ENCODE measurements around the gene PCDHGA1.
"Not testable (repeated sequence)": the region's sequence is repeated elsewhere in the genome, so short reads cannot be mapped to it uniquely, and the experiment has no call there.

PCDHGA1 gene

DNA sequence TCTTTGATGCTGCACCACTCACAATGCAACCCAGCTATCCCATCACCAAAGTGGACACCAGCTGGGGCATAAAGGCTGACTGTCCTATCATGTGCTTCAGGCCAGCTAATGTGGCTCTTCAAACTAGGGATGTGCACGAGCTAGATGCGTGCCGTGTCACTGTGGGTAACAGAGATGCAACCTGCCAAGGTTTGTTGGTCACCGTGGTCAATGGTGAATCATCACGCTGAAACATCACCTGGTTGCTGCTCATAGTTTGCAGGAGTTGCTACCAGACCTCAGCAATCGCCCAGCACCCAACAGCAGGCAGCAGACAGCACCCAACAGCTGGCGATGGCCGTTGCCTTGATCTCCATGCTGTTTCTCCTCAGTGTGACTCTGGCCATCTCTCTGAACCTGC is 2.1 kb upstream of the PCDHGA1 start:
- Histone ChIP-seq H3K36me3 (ENCODE audit: insufficient read depth, low read length) (no peaks in the 10 kb centered on the region), H3K27ac (ENCODE audit: low read depth, low read length) (no peak overlapping the region), H3K27me3 (ENCODE audit: control insufficient read depth in 1 of 2, insufficient read depth in 2 of 2, low read length in 2 of 2) (no peaks in the 10 kb centered on the region), H3K4me1 (ENCODE audit: insufficient read depth, low read length) (no peaks in the 10 kb centered on the region), H3K9ac (ENCODE audit: low read length) (no peak overlapping the region), H3K4me3 (ENCODE audit: low read depth in 1 of 2, low read length in 2 of 2) (peak overlapping the region in 1 of 2 donors; percentile 28), H3K9me3 (ENCODE audit: low read length) (peaks cover 39% of the 10 kb centered on the region)

DNA sequence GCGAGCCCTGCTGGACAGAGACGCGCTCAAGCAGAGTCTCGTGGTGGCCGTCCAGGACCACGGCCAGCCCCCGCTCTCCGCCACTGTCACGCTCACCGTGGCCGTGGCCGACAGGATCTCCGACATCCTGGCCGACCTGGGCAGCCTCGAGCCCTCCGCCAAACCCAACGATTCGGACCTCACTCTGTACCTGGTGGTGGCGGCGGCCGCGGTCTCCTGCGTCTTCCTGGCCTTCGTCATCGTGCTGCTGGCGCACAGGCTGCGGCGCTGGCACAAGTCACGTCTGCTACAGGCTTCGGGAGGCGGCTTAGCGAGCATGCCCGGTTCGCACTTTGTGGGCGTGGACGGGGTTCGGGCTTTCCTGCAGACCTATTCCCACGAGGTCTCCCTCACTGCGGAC is 2.3 kb downstream of the PCDHGA1 start:
- H3K9ac ChIP-seq (ENCODE audit: low read length); H3K4me3 ChIP-seq (ENCODE audit: low read depth in 1 of 2, low read length in 2 of 2); H3K27me3 ChIP-seq (ENCODE audit: control insufficient read depth in 1 of 2, insufficient read depth in 2 of 2, low read length in 2 of 2); H3K4me1 ChIP-seq (ENCODE audit: insufficient read depth, low read length); H3K36me3 ChIP-seq (ENCODE audit: insufficient read depth, low read length); H3K27ac ChIP-seq (ENCODE audit: low read depth, low read length): not testable (repeated sequence)
- peaks cover 42% of the 10 kb centered on the region for H3K9me3 ChIP-seq (ENCODE audit: low read length)

DNA sequence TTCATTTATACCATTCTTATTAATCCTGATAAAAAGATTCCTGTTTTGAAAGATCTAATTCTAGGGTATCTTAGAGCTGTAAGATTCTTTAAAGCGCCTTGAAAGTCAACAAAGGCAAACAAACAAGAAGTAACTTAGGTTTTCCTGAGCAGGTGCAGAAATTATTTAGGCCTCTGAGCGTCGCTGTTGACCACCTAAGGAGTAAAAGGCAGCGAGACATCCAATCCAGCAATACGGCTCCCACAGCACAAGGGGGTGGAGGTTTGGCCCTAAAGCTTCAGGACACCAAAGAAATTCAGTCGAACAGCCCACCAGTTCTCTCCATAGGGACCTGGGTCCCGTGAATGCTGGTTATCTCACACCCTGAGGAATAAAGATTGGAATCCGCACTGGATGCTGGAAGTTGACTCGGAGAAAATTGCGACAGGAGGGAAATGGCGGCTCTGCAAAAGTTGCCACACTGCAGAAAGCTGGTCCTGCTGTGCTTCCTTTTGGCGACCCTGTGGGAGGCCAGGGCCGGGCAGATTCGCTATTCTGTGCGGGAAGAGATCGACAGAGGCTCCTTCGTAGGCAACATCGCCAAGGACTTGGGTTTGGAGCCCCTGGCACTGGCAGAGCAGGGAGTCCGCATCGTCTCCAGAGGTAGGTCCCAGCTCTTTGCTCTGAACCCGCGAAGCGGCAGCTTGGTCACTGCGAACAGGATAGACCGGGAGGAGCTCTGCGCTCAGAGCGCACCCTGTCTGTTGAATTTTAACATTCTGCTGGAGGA is 8.4 kb downstream of the PCDHGA1 start, which contains the start of gene PCDHGA2:
TSS of gene PCDHGA2 (plus strand) at position 223 of the 769 bp plus-strand sequence.
- peaks cover 0 to 6% of the 10 kb centered on the region in 2 donors for H3K27me3 ChIP-seq (ENCODE audit: control insufficient read depth in 1 of 2, insufficient read depth in 2 of 2, low read length in 2 of 2)
- H3K36me3 ChIP-seq (ENCODE audit: insufficient read depth, low read length), result no peaks in the 10 kb centered on the region
- no peak within 1 kb of the TSS for H3K27ac ChIP-seq (ENCODE audit: low read depth, low read length)
- H3K9ac ChIP-seq (ENCODE audit: low read length), result no peak within 1 kb of the TSS
- peaks cover 59% of the 10 kb centered on the region for H3K9me3 ChIP-seq (ENCODE audit: low read length)
- H3K4me1 ChIP-seq (ENCODE audit: insufficient read depth, low read length), result no peaks in the 10 kb centered on the region
- H3K4me3 ChIP-seq (ENCODE audit: low read depth in 1 of 2, low read length in 2 of 2), result peak within 1 kb of the TSS; percentile 9 to 48

DNA sequence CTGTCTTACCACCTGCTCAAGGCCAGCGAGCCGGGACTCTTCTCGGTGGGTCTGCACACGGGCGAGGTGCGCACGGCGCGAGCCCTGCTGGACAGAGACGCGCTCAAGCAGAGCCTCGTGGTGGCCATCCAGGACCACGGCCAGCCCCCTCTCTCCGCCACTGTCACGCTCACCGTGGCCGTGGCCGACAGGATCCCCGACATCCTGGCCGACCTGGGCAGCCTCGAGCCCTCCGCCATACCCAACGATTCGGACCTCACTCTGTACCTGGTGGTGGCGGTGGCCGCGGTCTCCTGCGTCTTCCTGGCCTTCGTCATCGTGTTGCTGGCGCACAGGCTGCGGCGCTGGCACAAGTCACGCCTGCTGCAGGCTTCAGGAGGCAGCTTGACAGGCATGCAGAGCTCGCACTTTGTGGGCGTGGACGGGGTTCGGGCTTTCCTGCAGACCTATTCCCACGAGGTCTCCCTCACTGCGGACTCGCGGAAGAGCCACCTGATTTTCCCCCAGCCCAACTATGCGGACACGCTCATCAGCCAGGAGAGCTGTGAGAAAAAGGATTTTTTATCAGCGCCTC is 10.6 kb downstream of the PCDHGA1 start:
- not testable (repeated sequence) for H3K9ac ChIP-seq (ENCODE audit: low read length); H3K4me1 ChIP-seq (ENCODE audit: insufficient read depth, low read length); H3K36me3 ChIP-seq (ENCODE audit: insufficient read depth, low read length); H3K4me3 ChIP-seq (ENCODE audit: low read depth in 1 of 2, low read length in 2 of 2); H3K27ac ChIP-seq (ENCODE audit: low read depth, low read length); H3K27me3 ChIP-seq (ENCODE audit: control insufficient read depth in 1 of 2, insufficient read depth in 2 of 2, low read length in 2 of 2)
- peaks cover 73% of the 10 kb centered on the region for H3K9me3 ChIP-seq (ENCODE audit: low read length)

DNA sequence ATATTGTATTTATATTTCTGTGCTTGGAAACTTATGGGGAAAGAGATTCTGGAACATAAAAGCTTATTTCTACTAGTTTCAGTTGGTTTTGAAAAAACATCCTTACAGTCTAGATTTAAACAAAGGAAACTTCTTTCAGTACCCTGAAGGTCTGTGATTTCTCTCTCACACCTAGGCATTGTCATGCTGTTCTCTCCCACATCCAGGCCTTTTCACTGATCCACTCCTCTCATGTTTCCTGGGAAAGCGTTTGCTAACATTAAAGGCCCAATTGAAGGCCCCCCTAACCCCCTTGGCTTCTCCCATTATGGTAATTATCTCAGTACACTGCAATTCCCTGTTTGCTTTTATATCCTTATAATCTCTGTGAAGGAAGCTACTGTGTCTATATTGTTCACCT is 12.5 kb downstream of the PCDHGA1 start:
- Histone ChIP-seq H3K27me3 (ENCODE audit: control insufficient read depth in 1 of 2, insufficient read depth in 2 of 2, low read length in 2 of 2) (peaks cover 0 to 6% of the 10 kb centered on the region in 2 donors), H3K4me3 (ENCODE audit: low read depth in 1 of 2, low read length in 2 of 2) (no peak overlapping the region), H3K9me3 (ENCODE audit: low read length) (peaks cover 69% of the 10 kb centered on the region), H3K36me3 (ENCODE audit: insufficient read depth, low read length) (no peaks in the 10 kb centered on the region), H3K4me1 (ENCODE audit: insufficient read depth, low read length) (no peaks in the 10 kb centered on the region), H3K9ac (ENCODE audit: low read length) (no peak overlapping the region), H3K27ac (ENCODE audit: low read depth, low read length) (no peak overlapping the region)

DNA sequence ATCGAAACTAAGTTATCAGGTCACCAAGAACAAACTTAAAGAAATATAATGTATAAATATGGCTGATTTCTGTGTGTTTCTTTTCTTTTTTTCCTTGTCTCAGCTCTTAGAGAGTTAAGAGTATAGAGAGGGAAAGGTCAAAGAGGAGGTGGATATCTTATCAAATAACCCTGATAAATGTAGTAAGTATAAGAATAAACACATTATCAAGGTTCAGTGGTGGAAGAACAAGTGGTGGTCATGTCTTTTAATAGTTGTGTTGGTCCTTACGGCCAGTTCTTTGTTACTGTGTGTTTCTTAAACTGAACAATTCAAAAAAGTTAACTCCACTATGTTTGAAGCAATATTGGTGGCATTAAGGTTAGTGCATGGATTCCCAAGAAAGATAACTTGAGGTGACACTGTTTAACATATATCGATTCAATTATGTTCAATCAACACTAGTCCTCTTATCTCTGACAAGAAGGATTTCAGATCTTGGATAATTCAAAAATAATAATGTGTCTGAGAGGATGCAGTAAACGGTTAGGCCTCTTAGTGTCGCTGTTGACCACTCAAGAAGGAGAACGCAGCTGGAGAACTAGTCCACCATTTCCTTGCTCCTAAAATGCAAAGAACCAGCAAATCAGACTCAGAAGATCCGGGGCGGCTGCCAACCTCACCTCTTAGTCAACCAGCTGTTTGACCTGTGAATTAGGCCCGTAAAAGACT is 13.1 kb downstream of the PCDHGA1 start, which contains the start of gene PCDHGA3:
TSS of gene PCDHGA3 (plus strand) at position 588 of the 711 bp plus-strand sequence. CDS start 205 bp downstream, outside the sequence.
- peaks cover 64% of the 10 kb centered on the region for H3K9me3 ChIP-seq (ENCODE audit: low read length)
- H3K27me3 ChIP-seq (ENCODE audit: control insufficient read depth in 1 of 2, insufficient read depth in 2 of 2, low read length in 2 of 2), result peaks cover 0 to 6% of the 10 kb centered on the region in 2 donors
- H3K4me1 ChIP-seq (ENCODE audit: insufficient read depth, low read length), result no peaks in the 10 kb centered on the region
- H3K4me3 ChIP-seq (ENCODE audit: low read depth in 1 of 2, low read length in 2 of 2), result peak within 1 kb of the TSS in 1 of 2 donors; percentile 19
- no peaks in the 10 kb centered on the region for H3K36me3 ChIP-seq (ENCODE audit: insufficient read depth, low read length)
- no peak within 1 kb of the TSS for H3K9ac ChIP-seq (ENCODE audit: low read length)
- no peak within 1 kb of the TSS for H3K27ac ChIP-seq (ENCODE audit: low read depth, low read length)

DNA sequence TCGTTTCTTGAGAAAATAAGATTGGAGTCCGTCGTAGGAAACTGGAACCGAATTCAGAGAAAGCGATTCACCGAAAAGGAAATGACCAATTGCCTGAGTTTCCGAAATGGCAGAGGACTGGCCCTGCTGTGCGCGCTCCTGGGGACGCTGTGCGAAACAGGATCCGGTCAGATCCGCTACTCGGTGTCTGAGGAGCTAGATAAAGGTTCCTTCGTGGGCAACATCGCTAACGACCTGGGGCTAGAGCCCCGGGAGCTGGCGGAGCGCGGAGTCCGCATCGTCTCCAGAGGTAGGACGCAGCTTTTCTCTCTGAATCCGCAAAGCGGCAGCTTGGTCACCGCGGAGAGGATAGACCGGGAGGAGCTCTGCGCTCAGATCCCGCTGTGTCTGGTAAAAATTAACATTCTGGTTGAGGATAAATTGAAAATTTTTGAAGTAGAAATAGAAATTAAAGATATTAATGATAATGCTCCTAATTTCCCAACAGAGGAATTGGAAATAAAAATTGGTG is 13.7 kb downstream of the PCDHGA1 start:
- H3K4me3 ChIP-seq (ENCODE audit: low read depth in 1 of 2, low read length in 2 of 2), result peak overlapping the region in 1 of 2 donors; percentile 19
- H3K4me1 ChIP-seq (ENCODE audit: insufficient read depth, low read length), result no peaks in the 10 kb centered on the region
- no peak overlapping the region for H3K27ac ChIP-seq (ENCODE audit: low read depth, low read length)
- H3K9ac ChIP-seq (ENCODE audit: low read length), result no peak overlapping the region
- H3K9me3 ChIP-seq (ENCODE audit: low read length), result peaks cover 64% of the 10 kb centered on the region
- no peaks in the 10 kb centered on the region for H3K36me3 ChIP-seq (ENCODE audit: insufficient read depth, low read length)
- peaks cover 0 to 2% of the 10 kb centered on the region in 2 donors for H3K27me3 ChIP-seq (ENCODE audit: control insufficient read depth in 1 of 2, insufficient read depth in 2 of 2, low read length in 2 of 2)

DNA sequence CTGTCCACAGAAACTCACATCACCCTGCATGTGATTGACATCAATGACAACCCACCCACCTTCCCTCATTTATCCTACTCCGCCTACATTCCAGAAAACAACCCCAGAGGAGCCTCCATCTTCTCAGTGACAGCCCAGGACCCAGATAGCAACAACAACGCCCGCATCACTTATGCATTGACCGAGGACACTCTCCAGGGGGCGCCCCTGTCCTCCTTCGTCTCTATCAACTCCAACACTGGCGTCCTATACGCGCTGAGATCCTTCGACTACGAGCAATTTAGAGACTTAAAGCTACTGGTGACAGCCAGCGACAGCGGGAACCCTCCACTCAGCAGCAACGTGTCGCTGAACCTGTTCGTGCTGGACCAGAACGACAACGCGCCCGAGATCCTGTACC is 15.0 kb downstream of the PCDHGA1 start:
- Histone ChIP-seq H3K27me3 (ENCODE audit: control insufficient read depth in 1 of 2, insufficient read depth in 2 of 2, low read length in 2 of 2) (no peaks in the 10 kb centered on the region), H3K27ac (ENCODE audit: low read depth, low read length) (no peak overlapping the region), H3K4me3 (ENCODE audit: low read depth in 1 of 2, low read length in 2 of 2) (peak overlapping the region in 1 of 2 donors; percentile 11), H3K9ac (ENCODE audit: low read length) (no peak overlapping the region), H3K36me3 (ENCODE audit: insufficient read depth, low read length) (no peaks in the 10 kb centered on the region), H3K4me1 (ENCODE audit: insufficient read depth, low read length) (no peaks in the 10 kb centered on the region), H3K9me3 (ENCODE audit: low read length) (peaks cover 60% of the 10 kb centered on the region)

DNA sequence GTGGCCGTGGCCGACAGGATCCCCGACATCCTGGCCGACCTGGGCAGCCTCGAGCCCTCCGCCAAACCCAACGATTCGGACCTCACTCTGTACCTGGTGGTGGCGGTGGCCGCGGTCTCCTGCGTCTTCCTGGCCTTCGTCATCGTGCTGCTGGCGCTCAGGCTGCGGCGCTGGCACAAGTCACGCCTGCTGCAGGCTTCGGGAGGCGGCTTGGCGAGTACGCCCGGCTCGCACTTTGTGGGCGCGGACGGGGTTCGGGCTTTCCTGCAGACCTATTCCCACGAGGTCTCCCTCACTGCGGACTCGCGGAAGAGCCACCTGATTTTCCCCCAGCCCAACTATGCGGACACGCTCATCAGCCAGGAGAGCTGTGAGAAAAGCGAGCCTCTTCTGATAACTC is 15.7 kb downstream of the PCDHGA1 start:
- H3K36me3 ChIP-seq (ENCODE audit: insufficient read depth, low read length); H3K27ac ChIP-seq (ENCODE audit: low read depth, low read length); H3K9ac ChIP-seq (ENCODE audit: low read length); H3K4me1 ChIP-seq (ENCODE audit: insufficient read depth, low read length); H3K27me3 ChIP-seq (ENCODE audit: control insufficient read depth in 1 of 2, insufficient read depth in 2 of 2, low read length in 2 of 2); H3K4me3 ChIP-seq (ENCODE audit: low read depth in 1 of 2, low read length in 2 of 2): not testable (repeated sequence)
- peaks cover 63% of the 10 kb centered on the region for H3K9me3 ChIP-seq (ENCODE audit: low read length)

DNA sequence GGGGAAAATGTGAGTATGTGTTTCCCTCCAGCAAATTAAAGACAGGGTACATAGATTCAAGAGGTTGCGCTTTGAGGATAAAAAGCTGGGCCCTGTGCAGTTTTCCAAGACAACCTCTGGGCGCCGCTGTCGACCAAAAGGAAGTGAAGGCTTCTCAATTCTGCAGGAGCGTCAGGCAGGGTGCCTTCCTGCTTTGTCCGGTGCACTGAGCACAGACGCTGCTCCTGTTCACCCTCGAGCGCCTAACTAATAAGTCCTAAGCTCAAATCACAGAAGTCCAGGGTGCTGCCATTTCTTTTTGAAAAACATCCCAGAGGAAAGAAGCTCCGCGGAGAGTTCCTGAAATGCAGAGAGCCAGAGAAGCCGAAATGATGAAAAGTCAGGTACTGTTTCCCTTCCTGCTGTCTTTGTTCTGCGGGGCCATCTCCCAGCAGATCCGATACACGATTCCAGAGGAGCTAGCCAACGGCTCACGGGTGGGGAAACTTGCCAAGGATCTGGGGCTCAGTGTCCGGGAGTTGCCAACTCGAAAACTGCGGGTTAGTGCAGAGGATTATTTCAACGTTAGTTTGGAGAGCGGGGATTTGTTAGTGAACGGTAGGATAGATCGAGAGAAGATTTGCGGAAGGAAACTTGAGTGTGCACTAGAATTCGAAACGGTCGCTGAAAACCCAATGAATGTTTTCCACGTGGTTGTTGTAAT is 19.8 kb downstream of the PCDHGA1 start, which contains the start of gene PCDHGB1:
TSS of gene PCDHGB1 (plus strand) at position 183 of the 703 bp plus-strand sequence. CDS start at position 345, 162 bp downstream.
- Histone ChIP-seq H3K4me1 (ENCODE audit: insufficient read depth, low read length) (no peaks in the 10 kb centered on the region), H3K9ac (ENCODE audit: low read length) (no peak within 1 kb of the TSS), H3K9me3 (ENCODE audit: low read length) (peaks cover 44% of the 10 kb centered on the region), H3K27me3 (ENCODE audit: control insufficient read depth in 1 of 2, insufficient read depth in 2 of 2, low read length in 2 of 2) (no peaks in the 10 kb centered on the region), H3K4me3 (ENCODE audit: low read depth in 1 of 2, low read length in 2 of 2) (peak within 1 kb of the TSS; percentile 4 to 42), H3K36me3 (ENCODE audit: insufficient read depth, low read length) (no peaks in the 10 kb centered on the region), H3K27ac (ENCODE audit: low read depth, low read length) (no peak within 1 kb of the TSS)

DNA sequence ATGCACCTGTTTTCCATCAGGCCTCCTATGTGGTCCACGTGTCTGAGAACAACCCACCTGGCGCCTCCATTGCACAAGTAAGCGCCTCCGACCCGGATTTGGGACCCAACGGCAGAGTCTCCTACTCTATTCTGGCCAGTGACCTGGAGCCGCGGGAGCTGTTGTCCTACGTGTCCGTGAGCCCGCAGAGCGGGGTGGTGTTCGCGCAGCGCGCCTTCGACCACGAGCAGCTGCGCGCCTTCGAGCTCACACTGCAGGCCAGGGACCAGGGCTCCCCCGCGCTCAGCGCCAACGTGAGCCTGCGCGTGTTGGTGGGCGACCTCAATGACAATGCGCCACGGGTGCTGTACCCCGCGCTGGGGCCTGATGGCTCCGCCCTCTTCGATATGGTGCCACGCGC is 21.3 kb downstream of the PCDHGA1 start:
- no peaks in the 10 kb centered on the region for H3K36me3 ChIP-seq (ENCODE audit: insufficient read depth, low read length)
- peak overlapping the region in 1 of 2 donors; percentile 42 for H3K4me3 ChIP-seq (ENCODE audit: low read depth in 1 of 2, low read length in 2 of 2)
- H3K4me1 ChIP-seq (ENCODE audit: insufficient read depth, low read length), result no peaks in the 10 kb centered on the region
- peaks cover 55% of the 10 kb centered on the region for H3K9me3 ChIP-seq (ENCODE audit: low read length)
- H3K27ac ChIP-seq (ENCODE audit: low read depth, low read length), result no peak overlapping the region
- no peaks in the 10 kb centered on the region for H3K27me3 ChIP-seq (ENCODE audit: control insufficient read depth in 1 of 2, insufficient read depth in 2 of 2, low read length in 2 of 2)
- H3K9ac ChIP-seq (ENCODE audit: low read length), result no peak overlapping the region
